IMR-90 (cell line): ENCODE results near the gene KIAA1586. TPM values are rescaled to one million over a fixed set of nuclear protein-coding genes. Genes with fewer than 3 reads are reported as not detected.
A peak's percentile ranks its signal among the peaks of the same experiment; 100 is the strongest.
"Not testable (repeated sequence)": the region's sequence is repeated elsewhere in the genome, so short reads cannot be mapped to it uniquely, and the experiment has no call there.

Experiments
- ATAC-seq: fragments of 200-7000 bp; cut with Tn5 transposase; 2 replicates; pipeline ENCODE4 v1.9.1; 2020; ENCODE audit warnings: low read depth, mild to moderate bottlenecking, moderate library complexity
- BruUV-seq: library from RNA; stranded (reverse); fragments of 400-500 nt; replicated peaks from 2 replicates; lab custom pipeline; 2021; lab: Mats Ljungman, UMichigan
- CTCF ChIA-PET: fragments of 300-600 bp; formaldehyde crosslinking; extraction: SDS; loops from one replicate; lab custom pipeline; 2021; ENCODE audit warnings: antibody characterized with exemption; lab: Yijun Ruan, JAX
- POLR2A ChIA-PET: fragments of 300-600 bp; sonication (Branson Sonifier 250); formaldehyde crosslinking; loops from one replicate; lab custom pipeline; 2022; ENCODE audit warnings: antibody characterized with exemption; ENCODE audit not compliant: unreplicated experiment; lab: Charles Lee
- DNase-seq: peaks from one replicate; pipeline ENCODE4 v3.0.0; 2013
- H2AFZ ChIP-seq: replicated peaks from 2 replicates; pipeline ENCODE3; 2013; ENCODE audit warnings: low read length, mild to moderate bottlenecking; ENCODE audit not compliant: poor library complexity
- H2AK5ac ChIP-seq: 2 replicates; pipeline ENCODE4 v1.6.1; 2013; ENCODE audit warnings: low read depth, low read length, inconsistent platforms
- H2AK9ac ChIP-seq: replicated peaks from 2 replicates; pipeline ENCODE3; 2013; ENCODE audit warnings: mild to moderate bottlenecking, low read depth, low read length, moderate library complexity; ENCODE audit not compliant: poor library complexity
- H2BK120ac ChIP-seq: 2 replicates; pipeline ENCODE4 v1.6.1; 2013; ENCODE audit warnings: low read depth, low read length, inconsistent platforms
- H2BK15ac ChIP-seq: 3 replicates; pipeline ENCODE4 v1.6.1; 2013; ENCODE audit warnings: low read depth, low read length, inconsistent platforms
- H2BK20ac ChIP-seq: 2 replicates; pipeline ENCODE4 v1.6.1; 2013; ENCODE audit warnings: low read depth, mild to moderate bottlenecking, inconsistent platforms, low read length, moderate library complexity
- H2BK5ac ChIP-seq: 2 replicates; pipeline ENCODE4 v1.6.1; 2013; ENCODE audit warnings: mild to moderate bottlenecking, low read depth, low read length, inconsistent platforms; ENCODE audit not compliant: poor library complexity, severe bottlenecking
- H3K14ac ChIP-seq: replicated peaks from 2 replicates; pipeline ENCODE4 v1.6.1; 2013; ENCODE audit warnings: low read depth, low read length, inconsistent platforms
- H3K18ac ChIP-seq: 2 replicates; pipeline ENCODE4 v1.6.1; 2013; ENCODE audit warnings: low read depth, low read length, control low read depth
- H3K23ac ChIP-seq: 2 replicates; pipeline ENCODE4 v1.6.1; 2013; ENCODE audit warnings: low read depth, low read length, inconsistent platforms
- H3K27ac ChIP-seq: 2 replicates; pipeline ENCODE4 v1.5.1; 2013; ENCODE audit warnings: mild to moderate bottlenecking, control low read depth, low read length; ENCODE audit not compliant: insufficient read depth
- H3K27me3 ChIP-seq: 2 replicates; pipeline ENCODE4 v1.6.1; 2013; ENCODE audit warnings: low read length; ENCODE audit not compliant: control insufficient read depth, insufficient read depth
- H3K36me3 ChIP-seq: 2 replicates; pipeline ENCODE4 v1.6.1; 2013; ENCODE audit warnings: low read length, mixed read lengths; ENCODE audit not compliant: control insufficient read depth, insufficient read depth
- H3K4ac ChIP-seq: 2 replicates; pipeline ENCODE4 v1.6.1; 2013; ENCODE audit warnings: low read depth, low read length, inconsistent platforms
- H3K4me1 ChIP-seq: 2 replicates; pipeline ENCODE4 v1.6.1; 2013; ENCODE audit warnings: low read length, mixed read lengths; ENCODE audit not compliant: control insufficient read depth, insufficient read depth
- H3K4me2 ChIP-seq: 2 replicates; pipeline ENCODE4 v1.6.1; 2013; ENCODE audit warnings: low read depth, mild to moderate bottlenecking, control low read depth, low read length, moderate library complexity
- H3K4me3 ChIP-seq: 2 replicates; pipeline ENCODE4 v1.5.1; 2013; ENCODE audit warnings: low read depth, mild to moderate bottlenecking, control low read depth, low read length, moderate library complexity; ENCODE audit not compliant: insufficient read depth
- H3K56ac ChIP-seq: 2 replicates; pipeline ENCODE4 v1.6.1; 2013; ENCODE audit warnings: low read length, inconsistent platforms; ENCODE audit not compliant: insufficient read depth; ENCODE audit errors: extremely low read depth
- H3K79me1 ChIP-seq, 2 experiments: 2 replicates each; pipeline ENCODE4 v1.6.1; 2013; ENCODE audit warnings: low read length in 2 of 2, inconsistent platforms in 1 of 2, low read depth in 1 of 2
- H3K9ac ChIP-seq: 2 replicates; pipeline ENCODE4 v1.6.1; 2013; ENCODE audit warnings: low read depth, low read length, control low read depth
- H3K9me1 ChIP-seq: 2 replicates; pipeline ENCODE4 v1.6.1; 2013; ENCODE audit warnings: low read length, inconsistent platforms; ENCODE audit not compliant: insufficient read depth
- H3K9me3 ChIP-seq: 2 replicates; pipeline ENCODE4 v1.6.1; 2013; ENCODE audit warnings: low read length; ENCODE audit not compliant: control insufficient read depth, insufficient read depth
- H4K20me1 ChIP-seq: 2 replicates; pipeline ENCODE4 v1.6.1; 2013; ENCODE audit warnings: low read length, inconsistent platforms; ENCODE audit not compliant: insufficient read depth
- H4K5ac ChIP-seq: 2 replicates; pipeline ENCODE4 v1.6.1; 2013; ENCODE audit warnings: mild to moderate bottlenecking, low read depth, low read length, control low read depth
- H4K8ac ChIP-seq, 2 experiments: 2 replicates each; pipeline ENCODE4 v1.6.1; 2013; ENCODE audit warnings: low read depth in 2 of 2, low read length in 2 of 2, control low read depth in 1 of 2, inconsistent platforms in 1 of 2
- H4K91ac ChIP-seq: 2 replicates; pipeline ENCODE4 v1.6.1; 2013; ENCODE audit warnings: low read depth, low read length, inconsistent platforms; ENCODE audit not compliant: insufficient read depth
- MAZ ChIP-seq: IDR thresholded peaks from 2 replicates; pipeline ENCODE4 v1.6.1; 2012; ENCODE audit warnings: low read depth, mild to moderate bottlenecking, low read length, improper control_type of control experiment, moderate library complexity, borderline replicate concordance
- RAD21 ChIP-seq: IDR thresholded peaks from 2 replicates; pipeline ENCODE4 v1.6.1; 2012; ENCODE audit warnings: low read length, improper control_type of control experiment
- SMC3 ChIP-seq: fragments of 150-350 bp; IDR thresholded peaks from 2 replicates; pipeline ENCODE4 v1.6.1; 2016; ENCODE audit warnings: low read depth, mild to moderate bottlenecking, antibody characterized with exemption, low read length, moderate library complexity
- WGBS, 2 experiments: methylation state at CpG; one replicate each; pipeline versions ENCODE4 v1.1.5 to v1.1.7; 2013; ENCODE audit warnings: missing lambda C conversion rate in 2 of 2; ENCODE audit not compliant: insufficient read length in 1 of 2; ENCODE audit errors: extremely low coverage in 2 of 2; 5-methylcytosine and 5-hydroxymethylcytosine counted together
- dilution Hi-C: fragments of 300-500 bp; cut with HindIII; formaldehyde crosslinking; loops from one replicate; pipeline ENCODE4 v1.14.3; 2018; ENCODE audit warnings: low sequenced_read_pairs; ENCODE audit not compliant: unreplicated experiment
- in situ Hi-C: fragments of 300-500 bp; cut with MboI; formaldehyde crosslinking; loops from 3 replicates; pipeline ENCODE4 v1.14.3; 2019; ENCODE audit warnings: low sequenced_read_pairs, inconsistent platforms, mixed read lengths
- intact Hi-C: fragments of 100-400 bp; cut with micrococcal nuclease; formaldehyde crosslinking; loops from 2 replicates; pipeline ENCODE4 v1.10.0; 2022
- polyA plus RNA-seq, 3 experiments: library from polyadenylated mRNA; depleted of rRNA; stranded (reverse); fragments of >200 nt; gene quantifications; 2 replicates each; pipeline ENCODE4 v1.2.3, GENCODE V29; 2012; ENCODE audit warnings: low replicate concordance in 1 of 3
- total RNA-seq: library from RNA; depleted of rRNA; stranded (reverse); fragments of >200 nt; gene quantifications from 2 replicates; pipeline ENCODE4 v1.2.3, GENCODE V29; 2012

Gene KIAA1586
- total and polyA plus RNA-seq, 2 of the 4 experiments (the other 2 are of a cell fraction): 3.6 to 3.8 TPM

- CTCF ChIA-PET: no interaction called here
- no peak overlapping the region for H3K4me2 ChIP-seq
- no peak overlapping the region for H2BK15ac ChIP-seq
- H3K27ac ChIP-seq: no peak overlapping the region
- in situ Hi-C loops: no loop called here
- H3K4me1 ChIP-seq: no peaks in the 10 kb centered on the region
- BruUV-seq: no TSS peak
- H2BK5ac ChIP-seq: no peak overlapping the region
- no peak for DNase-seq
- H4K20me1 ChIP-seq: no peaks in the 10 kb centered on the region
- H3K18ac ChIP-seq: no peak overlapping the region
- no peak for ATAC-seq
- H3K4ac ChIP-seq: no peak overlapping the region
- H3K79me1 ChIP-seq: no peaks in the 10 kb centered on the region
- TF ChIP-seq MAZ (no peak), SMC3 (no peak), RAD21 (no peak)
- no peaks in the 10 kb centered on the region for H3K36me3 ChIP-seq
- no peaks in the 10 kb centered on the region for H3K9me1 ChIP-seq
- H3K23ac ChIP-seq: no peak overlapping the region
- H3K56ac ChIP-seq: no peak overlapping the region
- no peaks in the 10 kb centered on the region for H3K9me3 ChIP-seq
- H2BK120ac ChIP-seq: no peak overlapping the region
- no peak overlapping the region for H4K5ac ChIP-seq
- H3K27me3 ChIP-seq: peaks cover 4% of the 10 kb centered on the region
- no peak overlapping the region for H2AFZ ChIP-seq
- H2AK9ac ChIP-seq: peak overlapping the region; percentile 20
- H2AK5ac ChIP-seq: no peak overlapping the region
- no peak overlapping the region for H2BK20ac ChIP-seq
- dilution Hi-C loops: no loop called here
- H3K14ac ChIP-seq: no peak overlapping the region
- no peak overlapping the region for H4K91ac ChIP-seq
- H3K9ac ChIP-seq: no peak overlapping the region
- no peak overlapping the region for H4K8ac ChIP-seq
- POLR2A ChIA-PET: interaction anchor here (0.6 kb wide), 1 partner anchor 346 kb away, joined by 3 read pairs; no protein-coding TSS in a partner anchor
- H3K4me3 ChIP-seq: no peak overlapping the region
- 75% methylated on average over 4 of the region's 5 CpGs; no CpG with 5 or more reads in 1 of the 2 experiments for WGBS, 2 experiments
- intact Hi-C loops: no loop called here
Observed at GRCh38 chr6:57040011-57040410, 6.5 kb upstream of the KIAA1586 start.

GRCh38 chr6:57044061-57044460, 2.4 kb upstream of the KIAA1586 start:
- H2BK15ac ChIP-seq, H3K27ac ChIP-seq, H3K27me3 ChIP-seq, ATAC-seq, H3K23ac ChIP-seq, POLR2A ChIA-PET, dilution Hi-C loops, H3K4me1 ChIP-seq, H2BK20ac ChIP-seq, CTCF ChIA-PET, H3K9ac ChIP-seq, in situ Hi-C loops, H3K4me3 ChIP-seq, H3K4me2 ChIP-seq, H3K14ac ChIP-seq, H2BK5ac ChIP-seq, H3K4ac ChIP-seq, H2AFZ ChIP-seq, intact Hi-C loops, H2AK9ac ChIP-seq, H3K9me1 ChIP-seq, DNase-seq, H3K36me3 ChIP-seq, H2AK5ac ChIP-seq, H4K91ac ChIP-seq, H3K56ac ChIP-seq, H4K20me1 ChIP-seq, BruUV-seq, H3K18ac ChIP-seq, H4K8ac ChIP-seq, H4K5ac ChIP-seq, H3K79me1 ChIP-seq, H3K9me3 ChIP-seq, H2BK120ac ChIP-seq: not testable (repeated sequence)
- WGBS, 2 experiments: no CpG with 5 or more reads among the region's 1 CpG
